IMR-90 (cell line): ENCODE measurements around the gene LPAR1. TPM values are rescaled to one million over a fixed set of nuclear protein-coding genes. Genes with fewer than 3 reads are reported as not detected.
A peak's percentile ranks its signal among the peaks of the same experiment; 100 is the strongest.

Experiments
- ATAC-seq: fragments of 200-7000 bp; cut with Tn5 transposase; 2 replicates; pipeline ENCODE4 v1.9.1; 2020; ENCODE audit warnings: low read depth, mild to moderate bottlenecking, moderate library complexity
- BruUV-seq: library from RNA; stranded (reverse); fragments of 400-500 nt; replicated peaks from 2 replicates; lab custom pipeline; 2021; lab: Mats Ljungman, UMichigan
- CTCF ChIA-PET: fragments of 300-600 bp; formaldehyde crosslinking; extraction: SDS; loops from one replicate; lab custom pipeline; 2021; ENCODE audit warnings: antibody characterized with exemption; lab: Yijun Ruan, JAX
- POLR2A ChIA-PET: fragments of 300-600 bp; sonication (Branson Sonifier 250); formaldehyde crosslinking; loops from one replicate; lab custom pipeline; 2022; ENCODE audit warnings: antibody characterized with exemption; ENCODE audit not compliant: unreplicated experiment; lab: Charles Lee
- DNase-seq: peaks from one replicate; pipeline ENCODE4 v3.0.0; 2013
- H2AFZ ChIP-seq: replicated peaks from 2 replicates; pipeline ENCODE3; 2013; ENCODE audit warnings: low read length, mild to moderate bottlenecking; ENCODE audit not compliant: poor library complexity
- H2AK5ac ChIP-seq: 2 replicates; pipeline ENCODE4 v1.6.1; 2013; ENCODE audit warnings: low read depth, low read length, inconsistent platforms
- H2AK9ac ChIP-seq: replicated peaks from 2 replicates; pipeline ENCODE3; 2013; ENCODE audit warnings: mild to moderate bottlenecking, low read depth, low read length, moderate library complexity; ENCODE audit not compliant: poor library complexity
- H2BK120ac ChIP-seq: 2 replicates; pipeline ENCODE4 v1.6.1; 2013; ENCODE audit warnings: low read depth, low read length, inconsistent platforms
- H2BK15ac ChIP-seq: 3 replicates; pipeline ENCODE4 v1.6.1; 2013; ENCODE audit warnings: low read depth, low read length, inconsistent platforms
- H2BK20ac ChIP-seq: 2 replicates; pipeline ENCODE4 v1.6.1; 2013; ENCODE audit warnings: low read depth, mild to moderate bottlenecking, inconsistent platforms, low read length, moderate library complexity
- H2BK5ac ChIP-seq: 2 replicates; pipeline ENCODE4 v1.6.1; 2013; ENCODE audit warnings: mild to moderate bottlenecking, low read depth, low read length, inconsistent platforms; ENCODE audit not compliant: poor library complexity, severe bottlenecking
- H3K14ac ChIP-seq: replicated peaks from 2 replicates; pipeline ENCODE4 v1.6.1; 2013; ENCODE audit warnings: low read depth, low read length, inconsistent platforms
- H3K18ac ChIP-seq: 2 replicates; pipeline ENCODE4 v1.6.1; 2013; ENCODE audit warnings: low read depth, low read length, control low read depth
- H3K23ac ChIP-seq: 2 replicates; pipeline ENCODE4 v1.6.1; 2013; ENCODE audit warnings: low read depth, low read length, inconsistent platforms
- H3K27ac ChIP-seq: 2 replicates; pipeline ENCODE4 v1.5.1; 2013; ENCODE audit warnings: mild to moderate bottlenecking, control low read depth, low read length; ENCODE audit not compliant: insufficient read depth
- H3K27me3 ChIP-seq: 2 replicates; pipeline ENCODE4 v1.6.1; 2013; ENCODE audit warnings: low read length; ENCODE audit not compliant: control insufficient read depth, insufficient read depth
- H3K36me3 ChIP-seq: 2 replicates; pipeline ENCODE4 v1.6.1; 2013; ENCODE audit warnings: low read length, mixed read lengths; ENCODE audit not compliant: control insufficient read depth, insufficient read depth
- H3K4ac ChIP-seq: 2 replicates; pipeline ENCODE4 v1.6.1; 2013; ENCODE audit warnings: low read depth, low read length, inconsistent platforms
- H3K4me1 ChIP-seq: 2 replicates; pipeline ENCODE4 v1.6.1; 2013; ENCODE audit warnings: low read length, mixed read lengths; ENCODE audit not compliant: control insufficient read depth, insufficient read depth
- H3K4me2 ChIP-seq: 2 replicates; pipeline ENCODE4 v1.6.1; 2013; ENCODE audit warnings: low read depth, mild to moderate bottlenecking, control low read depth, low read length, moderate library complexity
- H3K4me3 ChIP-seq: 2 replicates; pipeline ENCODE4 v1.5.1; 2013; ENCODE audit warnings: low read depth, mild to moderate bottlenecking, control low read depth, low read length, moderate library complexity; ENCODE audit not compliant: insufficient read depth
- H3K56ac ChIP-seq: 2 replicates; pipeline ENCODE4 v1.6.1; 2013; ENCODE audit warnings: low read length, inconsistent platforms; ENCODE audit not compliant: insufficient read depth; ENCODE audit errors: extremely low read depth
- H3K79me1 ChIP-seq, 2 experiments: 2 replicates each; pipeline ENCODE4 v1.6.1; 2013; ENCODE audit warnings: low read length in 2 of 2, inconsistent platforms in 1 of 2, low read depth in 1 of 2
- H3K9ac ChIP-seq: 2 replicates; pipeline ENCODE4 v1.6.1; 2013; ENCODE audit warnings: low read depth, low read length, control low read depth
- H3K9me1 ChIP-seq: 2 replicates; pipeline ENCODE4 v1.6.1; 2013; ENCODE audit warnings: low read length, inconsistent platforms; ENCODE audit not compliant: insufficient read depth
- H3K9me3 ChIP-seq: 2 replicates; pipeline ENCODE4 v1.6.1; 2013; ENCODE audit warnings: low read length; ENCODE audit not compliant: control insufficient read depth, insufficient read depth
- H4K20me1 ChIP-seq: 2 replicates; pipeline ENCODE4 v1.6.1; 2013; ENCODE audit warnings: low read length, inconsistent platforms; ENCODE audit not compliant: insufficient read depth
- H4K5ac ChIP-seq: 2 replicates; pipeline ENCODE4 v1.6.1; 2013; ENCODE audit warnings: mild to moderate bottlenecking, low read depth, low read length, control low read depth
- H4K8ac ChIP-seq, 2 experiments: 2 replicates each; pipeline ENCODE4 v1.6.1; 2013; ENCODE audit warnings: low read depth in 2 of 2, low read length in 2 of 2, control low read depth in 1 of 2, inconsistent platforms in 1 of 2
- H4K91ac ChIP-seq: 2 replicates; pipeline ENCODE4 v1.6.1; 2013; ENCODE audit warnings: low read depth, low read length, inconsistent platforms; ENCODE audit not compliant: insufficient read depth
- BHLHE40 ChIP-seq: fragments of 150-350 bp; IDR thresholded peaks from 2 replicates; pipeline ENCODE4 v1.6.1; 2016; ENCODE audit warnings: mild to moderate bottlenecking, low read depth, low read length
- CEBPB ChIP-seq: IDR thresholded peaks from 2 replicates; pipeline ENCODE4 v1.6.1; 2012; ENCODE audit warnings: low read depth, low read length, improper control_type of control experiment
- MAZ ChIP-seq: IDR thresholded peaks from 2 replicates; pipeline ENCODE4 v1.6.1; 2012; ENCODE audit warnings: low read depth, mild to moderate bottlenecking, low read length, improper control_type of control experiment, moderate library complexity, borderline replicate concordance
- dilution Hi-C: fragments of 300-500 bp; cut with HindIII; formaldehyde crosslinking; loops from one replicate; pipeline ENCODE4 v1.14.3; 2018; ENCODE audit warnings: low sequenced_read_pairs; ENCODE audit not compliant: unreplicated experiment
- in situ Hi-C: fragments of 300-500 bp; cut with MboI; formaldehyde crosslinking; loops from 3 replicates; pipeline ENCODE4 v1.14.3; 2019; ENCODE audit warnings: low sequenced_read_pairs, inconsistent platforms, mixed read lengths
- intact Hi-C: fragments of 100-400 bp; cut with micrococcal nuclease; formaldehyde crosslinking; loops from 2 replicates; pipeline ENCODE4 v1.10.0; 2022
- polyA plus RNA-seq, 3 experiments: library from polyadenylated mRNA; depleted of rRNA; stranded (reverse); fragments of >200 nt; gene quantifications; 2 replicates each; pipeline ENCODE4 v1.2.3, GENCODE V29; 2012; ENCODE audit warnings: low replicate concordance in 1 of 3
- total RNA-seq: library from RNA; depleted of rRNA; stranded (reverse); fragments of >200 nt; gene quantifications from 2 replicates; pipeline ENCODE4 v1.2.3, GENCODE V29; 2012

LPAR1 gene
- total and polyA plus RNA-seq, 2 of the 4 experiments (the other 2 are of a cell fraction): 171 to 315 TPM

DNA sequence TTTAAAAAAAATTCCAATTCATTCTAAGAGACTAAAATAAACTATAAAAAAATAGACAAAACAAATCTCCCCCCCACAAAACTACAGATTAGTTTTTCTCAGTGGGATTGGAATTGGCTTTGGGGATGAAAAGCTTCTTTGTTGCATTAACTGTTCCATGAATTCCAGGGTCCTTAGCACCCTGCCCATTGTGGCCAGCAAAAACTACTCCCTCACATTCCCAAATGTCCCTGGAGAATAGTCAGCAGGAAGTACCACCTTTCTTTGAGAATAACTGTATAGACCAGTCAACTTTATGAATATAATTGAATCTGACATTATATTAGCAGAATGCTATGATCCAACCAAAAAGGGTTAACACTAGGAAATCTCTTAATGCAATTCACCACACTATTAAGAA lies 147.9 kb downstream of the LPAR1 start:
- Histone ChIP-seq H2AFZ (no peak overlapping the region), H4K8ac (peak overlapping the region in 1 of 2 experiments; percentile 49; a peak in 2 of 4 replicates), H3K27me3 (no peaks in the 10 kb centered on the region), H3K4me2 (no peak overlapping the region), H3K18ac (peak overlapping the region; percentile 85), H2BK15ac (0 out of 3 replicates have a peak overlapping the region, but pooled peaks have one; percentile 44), H3K79me1 (peaks cover 20 to 58% of the 10 kb centered on the region in 2 experiments; a peak in 3 of 4 replicates), H3K9me3 (no peaks in the 10 kb centered on the region), H2BK20ac (no peak overlapping the region), H3K23ac (peak overlapping the region; percentile 51; the same call in 1 of the 2 replicates), H3K4me1 (peaks cover 8% of the 10 kb centered on the region), H3K9me1 (peaks cover 5% of the 10 kb centered on the region; the same call in 1 of the 2 replicates), H2BK120ac (peak overlapping the region; percentile 52; the same call in 1 of the 2 replicates), H4K20me1 (peaks cover 6% of the 10 kb centered on the region; the same call in 1 of the 2 replicates), H4K5ac (peak overlapping the region; percentile 77; the same call in 1 of the 2 replicates), H3K4ac (peak overlapping the region; percentile 67), H4K91ac (peak overlapping the region; percentile 24), H3K9ac (no peak overlapping the region), H3K4me3 (no peak overlapping the region), H2AK9ac (no peak overlapping the region), H3K56ac (no peak overlapping the region), H3K27ac (peak overlapping the region; percentile 82; the same call in 1 of the 2 replicates), H3K36me3 (peaks cover 7% of the 10 kb centered on the region), H3K14ac (no peak overlapping the region; the same call in 1 of the 2 replicates), H2BK5ac (no peak overlapping the region), H2AK5ac (peak overlapping the region; percentile 49; the same call in 1 of the 2 replicates)
- BruUV-seq: no TSS peak
- ATAC-seq: no peak
- in situ Hi-C loops (no loop called here), intact Hi-C loops (no loop called here), dilution Hi-C loops (no loop called here)
- TF ChIP-seq MAZ (no peak), BHLHE40 (no peak), CEBPB (no peak)
- ChIA-PET POLR2A (no interaction called here), CTCF (no interaction called here)
- DNase-seq: no peak
